H9 (cell line): ENCODE data around the gene SHCBP1. TPM values are rescaled to one million over a fixed set of nuclear protein-coding genes. Genes with fewer than 3 reads are reported as not detected.
A peak's percentile ranks its signal among the peaks of the same experiment; 100 is the strongest.

Source experiments
- DNase-seq: peaks from one replicate; pipeline ENCODE4 v3.0.0-alpha.2; 2017
- H2AFZ ChIP-seq: one replicate; pipeline ENCODE4 v1.6.1; 2013; ENCODE audit warnings: mild to moderate bottlenecking, low read length, control low read depth, moderate library complexity
- H2AK5ac ChIP-seq: 2 replicates; pipeline ENCODE4 v1.6.1; 2013; ENCODE audit warnings: low read length, control low read depth, mixed read lengths; ENCODE audit not compliant: insufficient read length
- H2BK120ac ChIP-seq: one replicate; pipeline ENCODE4 v1.6.1; 2013; ENCODE audit warnings: low read depth, mild to moderate bottlenecking, low read length, control low read depth, inconsistent platforms; ENCODE audit not compliant: poor library complexity, severe bottlenecking
- H2BK12ac ChIP-seq: 2 replicates; pipeline ENCODE4 v1.6.1; 2013; ENCODE audit warnings: low read length, control low read depth, mixed read lengths, low read depth; ENCODE audit not compliant: insufficient read length
- H2BK15ac ChIP-seq: 2 replicates; pipeline ENCODE4 v1.6.1; 2013; ENCODE audit warnings: low read depth, low read length, control low read depth
- H2BK20ac ChIP-seq: one replicate; pipeline ENCODE4 v1.6.1; 2013; ENCODE audit warnings: low read depth, mild to moderate bottlenecking, low read length, control low read depth, inconsistent platforms; ENCODE audit not compliant: poor library complexity, severe bottlenecking
- H2BK5ac ChIP-seq: 2 replicates; pipeline ENCODE4 v1.6.1; 2013; ENCODE audit warnings: low read length, control low read depth, mixed read lengths; ENCODE audit not compliant: insufficient read length
- H3K14ac ChIP-seq: 2 replicates; pipeline ENCODE4 v1.6.1; 2013; ENCODE audit warnings: low read length, control low read depth; ENCODE audit not compliant: insufficient read depth
- H3K18ac ChIP-seq: 2 replicates; pipeline ENCODE4 v1.6.1; 2013; ENCODE audit warnings: low read depth, mild to moderate bottlenecking, mixed read lengths, low read length, control low read depth; ENCODE audit not compliant: insufficient read length
- H3K23ac ChIP-seq: 2 replicates; pipeline ENCODE4 v1.6.1; 2013; ENCODE audit warnings: low read length, control low read depth, mixed read lengths, low read depth; ENCODE audit not compliant: insufficient read length
- H3K23me2 ChIP-seq: 2 replicates; pipeline ENCODE4 v1.6.1; 2013; ENCODE audit warnings: low read depth, mild to moderate bottlenecking, mixed read lengths, low read length, control low read depth; ENCODE audit not compliant: insufficient read length, poor library complexity, severe bottlenecking
- H3K27ac ChIP-seq: 2 replicates; pipeline ENCODE4 v1.5.1; 2013; ENCODE audit warnings: low read length, control low read depth, mixed read lengths, low read depth; ENCODE audit not compliant: insufficient read length
- H3K27me3 ChIP-seq: 2 replicates; pipeline ENCODE4 v1.6.1; 2013; ENCODE audit warnings: low read length, control low read depth, inconsistent platforms; ENCODE audit not compliant: insufficient read depth
- H3K4ac ChIP-seq: 2 replicates; pipeline ENCODE4 v1.6.1; 2013; ENCODE audit warnings: low read depth, mild to moderate bottlenecking, control low read depth, inconsistent platforms, low read length, moderate library complexity
- H3K4me1 ChIP-seq: 2 replicates; pipeline ENCODE4 v1.6.1; 2013; ENCODE audit warnings: low read length, control low read depth, inconsistent platforms; ENCODE audit not compliant: insufficient read depth
- H3K4me2 ChIP-seq: 2 replicates; pipeline ENCODE4 v1.6.1; 2013; ENCODE audit warnings: low read length, control low read depth, mixed read lengths; ENCODE audit not compliant: insufficient read length, insufficient read depth
- H3K56ac ChIP-seq: 2 replicates; pipeline ENCODE4 v1.6.1; 2013; ENCODE audit warnings: low read depth, mild to moderate bottlenecking, mixed read lengths, low read length, control low read depth; ENCODE audit not compliant: insufficient read length
- H3K79me1 ChIP-seq: 2 replicates; pipeline ENCODE4 v1.6.1; 2013; ENCODE audit warnings: low read depth, mild to moderate bottlenecking, moderate library complexity, low read length, control low read depth, inconsistent platforms; ENCODE audit not compliant: insufficient read depth, poor library complexity, severe bottlenecking
- H3K79me2 ChIP-seq: 2 replicates; pipeline ENCODE4 v1.6.1; 2013; ENCODE audit warnings: low read length, control low read depth, inconsistent platforms; ENCODE audit not compliant: insufficient read depth
- H3K9ac ChIP-seq: 2 replicates; pipeline ENCODE4 v1.6.1; 2013; ENCODE audit warnings: low read length, control low read depth, mixed read lengths; ENCODE audit not compliant: insufficient read length; ENCODE audit errors: extremely low read depth
- H3K9me3 ChIP-seq: one replicate; pipeline ENCODE4 v1.6.1; 2013; ENCODE audit warnings: low read depth, low read length, inconsistent platforms; ENCODE audit not compliant: control insufficient read depth
- H3T11ph ChIP-seq: one replicate; pipeline ENCODE4 v1.6.1; 2013; ENCODE audit warnings: mild to moderate bottlenecking, low read length, control low read depth, inconsistent platforms
- H4K20me1 ChIP-seq: one replicate; pipeline ENCODE4 v1.6.1; 2013; ENCODE audit not compliant: control insufficient read depth, insufficient read length, insufficient read depth
- H4K5ac ChIP-seq: 2 replicates; pipeline ENCODE4 v1.6.1; 2013; ENCODE audit warnings: low read depth, mild to moderate bottlenecking, mixed read lengths, low read length, control low read depth; ENCODE audit not compliant: insufficient read length
- H4K8ac ChIP-seq: replicated peaks from 2 replicates; pipeline ENCODE4 v1.6.1; 2013; ENCODE audit warnings: low read length, control low read depth, mixed read lengths, low read depth; ENCODE audit not compliant: insufficient read length
- H4K91ac ChIP-seq: 2 replicates; pipeline ENCODE4 v1.6.1; 2013; ENCODE audit warnings: low read depth, mild to moderate bottlenecking, moderate library complexity, mixed read lengths, low read length, control low read depth; ENCODE audit not compliant: insufficient read length
- H3K27ac Mint-ChIP-seq, 3 experiments: 2 replicates in 2 of 3; 3 replicates in 1 of 3; pipeline ENCODE4 v1.8.0; 2020 to 2021; ENCODE audit warnings: mixed read lengths in 3 of 3, mild to moderate bottlenecking in 1 of 3, moderate library complexity in 1 of 3
- H3K27me3 Mint-ChIP-seq: 2 replicates; pipeline ENCODE4 v1.8.0; 2021; ENCODE audit warnings: low read depth, mild to moderate bottlenecking, moderate library complexity, mixed read lengths
- H3K36me3 Mint-ChIP-seq, 3 experiments: 2 replicates in 2 of 3; 3 replicates in 1 of 3; pipeline ENCODE4 v1.8.0; 2020 to 2021; ENCODE audit warnings: low read depth in 3 of 3, mixed read lengths in 3 of 3; ENCODE audit not compliant: insufficient read depth in 1 of 3
- H3K4me1 Mint-ChIP-seq, 2 experiments: 2 replicates each; pipeline ENCODE4 v1.8.0; 2020; ENCODE audit warnings: mixed read lengths in 2 of 2
- H3K4me3 Mint-ChIP-seq, 2 experiments: 2 replicates in 1 of 2; 3 replicates in 1 of 2; pipeline ENCODE4 v1.8.0; 2020 to 2021; ENCODE audit warnings: mild to moderate bottlenecking in 2 of 2, mixed read lengths in 2 of 2, moderate library complexity in 1 of 2
- H3K9me3 Mint-ChIP-seq, 2 experiments: 2 replicates in 1 of 2; 3 replicates in 1 of 2; pipeline ENCODE4 v1.8.0; 2020; ENCODE audit warnings: mild to moderate bottlenecking in 2 of 2, mixed read lengths in 2 of 2, moderate library complexity in 1 of 2
- WGBS: extraction: QIAGEN DNeasy Blood & Tissue Kit; methylation state at CpG from one replicate; pipeline ENCODE4 v1.1.7; 2013; ENCODE audit warnings: missing lambda C conversion rate, low lambda C conversion rate, mixed read lengths; ENCODE audit not compliant: insufficient read length; ENCODE audit errors: extremely low coverage; 5-methylcytosine and 5-hydroxymethylcytosine counted together
- total RNA-seq: library from RNA; stranded (reverse); gene quantifications from 2 replicates; pipeline ENCODE4 v1.2.1, GENCODE V29; 2021
- TF ChIP-seq, protein P1 (sequence below): fragments of 200-600 bp; sonication (generic); conservative IDR thresholded peaks from 3 replicates; pipeline ENCODE4 v1.8.0; 2021; ENCODE audit warnings: antibody characterized with exemption, mild to moderate bottlenecking

The SHCBP1 gene
- total RNA-seq, 1 experiment from 2014 or later: 16.6 TPM

DNA sequence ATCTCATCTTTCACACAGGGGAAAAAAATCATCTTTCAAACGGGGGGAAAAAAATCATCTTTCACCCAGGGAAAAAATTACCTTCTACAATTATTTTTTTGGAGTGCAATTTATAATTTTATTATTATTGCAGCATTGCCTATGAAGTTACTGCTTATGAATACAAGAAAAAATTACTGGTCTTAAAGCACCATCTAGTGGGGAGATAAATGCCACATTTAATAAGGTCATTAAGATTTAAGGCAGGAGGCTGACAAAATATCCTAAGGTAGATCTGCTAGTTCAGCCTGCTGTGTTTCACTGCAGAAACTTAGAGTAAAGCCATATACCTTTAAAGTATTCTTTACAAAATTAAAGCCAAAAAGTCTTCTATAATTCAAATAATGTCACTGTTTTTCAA, 13.7 kb downstream of the SHCBP1 start:
- no peaks in the 10 kb centered on the region for H3K79me2 ChIP-seq
- no peak overlapping the region for H3K27ac Mint-ChIP-seq
- no peaks in the 10 kb centered on the region for H3K27me3 Mint-ChIP-seq
- H3K27ac ChIP-seq: no peak overlapping the region
- H3K14ac ChIP-seq: no peak overlapping the region
- H3K4me1 Mint-ChIP-seq: no peaks in the 10 kb centered on the region
- H2BK5ac ChIP-seq: no peak overlapping the region
- no CpG with 5 or more reads among the region's 1 CpG for WGBS
- no peaks in the 10 kb centered on the region for H3K79me1 ChIP-seq
- H3K9me3 Mint-ChIP-seq: no peaks in the 10 kb centered on the region
- H2BK120ac ChIP-seq: no peak overlapping the region
- H3K27me3 ChIP-seq: no peaks in the 10 kb centered on the region
- H2AFZ ChIP-seq: no peak overlapping the region
- no peak overlapping the region for H3K4me3 Mint-ChIP-seq
- no peak overlapping the region for H2BK15ac ChIP-seq
- H3K9ac ChIP-seq: no peak overlapping the region
- H3K56ac ChIP-seq: no peak overlapping the region
- no peak overlapping the region for H2BK12ac ChIP-seq
- H4K5ac ChIP-seq: no peak overlapping the region
- TF ChIP-seq, protein P1, sequence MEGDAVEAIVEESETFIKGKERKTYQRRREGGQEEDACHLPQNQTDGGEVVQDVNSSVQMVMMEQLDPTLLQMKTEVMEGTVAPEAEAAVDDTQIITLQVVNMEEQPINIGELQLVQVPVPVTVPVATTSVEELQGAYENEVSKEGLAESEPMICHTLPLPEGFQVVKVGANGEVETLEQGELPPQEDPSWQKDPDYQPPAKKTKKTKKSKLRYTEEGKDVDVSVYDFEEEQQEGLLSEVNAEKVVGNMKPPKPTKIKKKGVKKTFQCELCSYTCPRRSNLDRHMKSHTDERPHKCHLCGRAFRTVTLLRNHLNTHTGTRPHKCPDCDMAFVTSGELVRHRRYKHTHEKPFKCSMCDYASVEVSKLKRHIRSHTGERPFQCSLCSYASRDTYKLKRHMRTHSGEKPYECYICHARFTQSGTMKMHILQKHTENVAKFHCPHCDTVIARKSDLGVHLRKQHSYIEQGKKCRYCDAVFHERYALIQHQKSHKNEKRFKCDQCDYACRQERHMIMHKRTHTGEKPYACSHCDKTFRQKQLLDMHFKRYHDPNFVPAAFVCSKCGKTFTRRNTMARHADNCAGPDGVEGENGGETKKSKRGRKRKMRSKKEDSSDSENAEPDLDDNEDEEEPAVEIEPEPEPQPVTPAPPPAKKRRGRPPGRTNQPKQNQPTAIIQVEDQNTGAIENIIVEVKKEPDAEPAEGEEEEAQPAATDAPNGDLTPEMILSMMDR: peak; percentile 43; the same call in 2 of the 3 replicates
- H3K18ac ChIP-seq: no peak overlapping the region
- H3K4ac ChIP-seq: no peak overlapping the region
- H4K8ac ChIP-seq: no peak overlapping the region
- H2AK5ac ChIP-seq: no peak overlapping the region
- DNase-seq: no peak
- no peak overlapping the region for H2BK20ac ChIP-seq
- no peaks in the 10 kb centered on the region for H3K4me1 ChIP-seq
- H4K20me1 ChIP-seq: no peaks in the 10 kb centered on the region
- H3K23me2 ChIP-seq: no peaks in the 10 kb centered on the region
- no peak overlapping the region for H4K91ac ChIP-seq
- no peak overlapping the region for H3K23ac ChIP-seq
- H3K36me3 Mint-ChIP-seq: peaks cover 29 to 66% (median 59%) of the 10 kb centered on the region in 3 experiments; a peak in 6 of 7 replicates
- H3T11ph ChIP-seq: no peak overlapping the region
- H3K4me2 ChIP-seq: no peak overlapping the region
- H3K9me3 ChIP-seq: no peaks in the 10 kb centered on the region
